Measurements from ENCODE around the gene CDR2.

The CDR2 gene

GRCh38 chr16:22380529-22380928 lies 6.1 kb upstream of the CDR2 start:
- no peak for TF ChIP-seq SPI1 (IDR thresholded peaks at IDR 0.05; ENCODE audit: borderline replicate concordance, low read depth)
- TF ChIP-seq CTCF (IDR thresholded peaks at IDR 0.05; ENCODE audit: insufficient read depth, low read length): no peak
- TF ChIP-seq POLR2AphosphoS5 (IDR thresholded peaks at IDR 0.05; ENCODE audit: low read depth): no peak
- TF ChIP-seq, protein P1, sequence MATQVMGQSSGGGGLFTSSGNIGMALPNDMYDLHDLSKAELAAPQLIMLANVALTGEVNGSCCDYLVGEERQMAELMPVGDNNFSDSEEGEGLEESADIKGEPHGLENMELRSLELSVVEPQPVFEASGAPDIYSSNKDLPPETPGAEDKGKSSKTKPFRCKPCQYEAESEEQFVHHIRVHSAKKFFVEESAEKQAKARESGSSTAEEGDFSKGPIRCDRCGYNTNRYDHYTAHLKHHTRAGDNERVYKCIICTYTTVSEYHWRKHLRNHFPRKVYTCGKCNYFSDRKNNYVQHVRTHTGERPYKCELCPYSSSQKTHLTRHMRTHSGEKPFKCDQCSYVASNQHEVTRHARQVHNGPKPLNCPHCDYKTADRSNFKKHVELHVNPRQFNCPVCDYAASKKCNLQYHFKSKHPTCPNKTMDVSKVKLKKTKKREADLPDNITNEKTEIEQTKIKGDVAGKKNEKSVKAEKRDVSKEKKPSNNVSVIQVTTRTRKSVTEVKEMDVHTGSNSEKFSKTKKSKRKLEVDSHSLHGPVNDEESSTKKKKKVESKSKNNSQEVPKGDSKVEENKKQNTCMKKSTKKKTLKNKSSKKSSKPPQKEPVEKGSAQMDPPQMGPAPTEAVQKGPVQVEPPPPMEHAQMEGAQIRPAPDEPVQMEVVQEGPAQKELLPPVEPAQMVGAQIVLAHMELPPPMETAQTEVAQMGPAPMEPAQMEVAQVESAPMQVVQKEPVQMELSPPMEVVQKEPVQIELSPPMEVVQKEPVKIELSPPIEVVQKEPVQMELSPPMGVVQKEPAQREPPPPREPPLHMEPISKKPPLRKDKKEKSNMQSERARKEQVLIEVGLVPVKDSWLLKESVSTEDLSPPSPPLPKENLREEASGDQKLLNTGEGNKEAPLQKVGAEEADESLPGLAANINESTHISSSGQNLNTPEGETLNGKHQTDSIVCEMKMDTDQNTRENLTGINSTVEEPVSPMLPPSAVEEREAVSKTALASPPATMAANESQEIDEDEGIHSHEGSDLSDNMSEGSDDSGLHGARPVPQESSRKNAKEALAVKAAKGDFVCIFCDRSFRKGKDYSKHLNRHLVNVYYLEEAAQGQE (IDR thresholded peaks at IDR 0.05; ENCODE audit: insufficient replicate concordance, low read depth): no peak
- no peak for TF ChIP-seq GABPA (IDR thresholded peaks at IDR 0.05; ENCODE audit: low read depth)
- H3K27ac ChIP-seq (replicated peaks): no peak overlapping the region
- no peak for DNase-seq (ENCODE audit: low read depth in 1 of 2, low spot score in 1 of 2)
- H3K4me3 ChIP-seq (replicated peaks; ENCODE audit: insufficient read depth, low read length): no peak overlapping the region
- H3K27me3 ChIP-seq (ENCODE audit: insufficient read depth, poor library complexity, severe bottlenecking): no peaks in the 10 kb centered on the region

- Histone ChIP-seq H3K27me3 (ENCODE audit: insufficient read depth, poor library complexity, severe bottlenecking) (no peaks in the 10 kb centered on the region), H3K4me3 (replicated peaks; ENCODE audit: insufficient read depth, low read length) (no peak overlapping the region), H3K27ac (replicated peaks) (no peak overlapping the region)
- TF ChIP-seq, protein P1 (IDR thresholded peaks at IDR 0.05; ENCODE audit: insufficient replicate concordance, low read depth): no peak
- TF ChIP-seq SPI1 (IDR thresholded peaks at IDR 0.05; ENCODE audit: borderline replicate concordance, low read depth) (no peak), CTCF (IDR thresholded peaks at IDR 0.05; ENCODE audit: insufficient read depth, low read length) (no peak), GABPA (IDR thresholded peaks at IDR 0.05; ENCODE audit: low read depth) (no peak), POLR2AphosphoS5 (IDR thresholded peaks at IDR 0.05; ENCODE audit: low read depth) (no peak)
- DNase-seq (ENCODE audit: low read depth in 1 of 2, low spot score in 1 of 2): no peak
Measured at GRCh38 chr16:22379656-22380055, 5.2 kb upstream of the CDR2 start.

DNA sequence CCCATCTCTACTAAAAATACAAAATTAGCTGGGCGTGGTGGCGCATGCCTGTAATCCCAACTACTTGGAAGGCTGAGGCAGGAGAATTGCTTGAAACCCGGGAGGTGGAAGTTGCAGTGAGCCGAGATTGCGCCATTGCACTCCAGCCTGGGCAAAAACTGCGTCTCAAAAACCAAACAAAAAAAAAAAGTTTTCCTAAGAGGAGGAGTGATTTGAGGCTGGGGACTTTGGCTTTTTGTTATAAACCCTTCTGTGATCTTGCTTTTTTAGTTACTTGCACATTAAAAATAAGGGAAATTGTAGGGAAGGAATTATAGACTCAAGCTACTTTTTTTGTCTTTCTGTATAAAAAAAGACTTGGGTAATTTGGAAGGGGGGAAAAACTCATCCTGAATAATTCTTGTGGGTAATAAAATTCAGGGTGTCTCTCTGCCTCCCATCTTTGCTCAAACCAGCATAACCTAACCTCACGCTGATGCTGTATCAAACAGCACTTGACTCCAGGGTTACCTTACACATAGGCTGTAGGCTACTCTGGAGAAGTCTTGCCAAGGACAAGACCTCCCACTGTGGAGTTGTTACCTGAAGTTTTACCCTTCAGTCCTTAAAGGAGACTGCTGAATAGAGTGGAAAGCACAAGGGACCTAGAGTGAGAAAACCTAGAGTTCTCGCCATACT lies 1.7 kb upstream of the CDR2 start:
- DNase-seq (ENCODE audit: low read depth in 1 of 2, low spot score in 1 of 2): peak in 1 of 2 experiments; percentile 23
- H3K27ac ChIP-seq (replicated peaks): no peak overlapping the region
- H3K27me3 ChIP-seq (ENCODE audit: insufficient read depth, poor library complexity, severe bottlenecking): no peaks in the 10 kb centered on the region
- no peak overlapping the region for H3K4me3 ChIP-seq (replicated peaks; ENCODE audit: insufficient read depth, low read length)
- TF ChIP-seq POLR2AphosphoS5 (IDR thresholded peaks at IDR 0.05; ENCODE audit: low read depth): no peak

- TF ChIP-seq POLR2AphosphoS5 (IDR thresholded peaks at IDR 0.05; ENCODE audit: low read depth): no peak
- TF ChIP-seq, protein P1 (IDR thresholded peaks at IDR 0.05; ENCODE audit: insufficient replicate concordance, low read depth): no peak
- no peak for TF ChIP-seq SPI1 (IDR thresholded peaks at IDR 0.05; ENCODE audit: borderline replicate concordance, low read depth)
- TF ChIP-seq GABPA (IDR thresholded peaks at IDR 0.05; ENCODE audit: low read depth): no peak
- TF ChIP-seq CTCF (IDR thresholded peaks at IDR 0.05; ENCODE audit: insufficient read depth, low read length): no peak
- H3K4me3 ChIP-seq (replicated peaks; ENCODE audit: insufficient read depth, low read length): peak overlapping the region; percentile 86
- H3K27ac ChIP-seq (replicated peaks): no peak overlapping the region
- no peak for DNase-seq (ENCODE audit: low read depth in 1 of 2, low spot score in 1 of 2)
- no peaks in the 10 kb centered on the region for H3K27me3 ChIP-seq (ENCODE audit: insufficient read depth, poor library complexity, severe bottlenecking)
Measured at GRCh38 chr16:22375117-22375962, 921 bp upstream of the CDR2 start.
